PC-3 (cell line): ENCODE measurements around the gene NCSTN.

ENCODE experiments used
- EZH2 ChIP-seq: fragments of 300-600 bp; sonication (generic); IDR thresholded peaks from one replicate; pipeline ENCODE4 v1.6.1; 2017; ENCODE audit warnings: antibody characterized with exemption, mild to moderate bottlenecking, low read length; ENCODE audit not compliant: unreplicated experiment
- EZH2phosphoT487 ChIP-seq: fragments of 300-600 bp; sonication (generic); IDR thresholded peaks from 2 replicates; pipeline ENCODE4 v1.6.1; 2018; ENCODE audit warnings: mild to moderate bottlenecking, antibody characterized with exemption, low read length, borderline replicate concordance
- TF ChIP-seq, protein P1 (sequence below): fragments of 300-600 bp; sonication (generic); conservative IDR thresholded peaks from 2 replicates; pipeline ENCODE4 v1.5.1; 2017; ENCODE audit warnings: antibody characterized with exemption, low read depth, mild to moderate bottlenecking, low read length

DNA sequence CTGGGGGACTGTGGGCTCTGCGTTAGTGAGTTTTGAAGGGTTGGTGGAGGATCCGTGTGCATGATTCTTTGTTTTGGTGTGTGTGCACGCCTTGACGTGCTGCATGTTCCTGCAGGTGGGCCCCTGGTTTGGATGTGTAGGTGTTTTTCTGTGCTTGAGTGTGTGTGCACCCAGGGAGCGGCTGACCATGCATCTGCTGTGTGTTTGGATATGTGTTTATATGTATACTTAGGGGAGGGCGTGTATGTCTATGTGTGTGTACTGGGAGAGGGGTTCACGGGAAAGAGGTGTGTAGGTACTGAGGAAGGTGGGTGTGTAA, 58.3 kb downstream of the NCSTN start:
- TF ChIP-seq, protein P1, sequence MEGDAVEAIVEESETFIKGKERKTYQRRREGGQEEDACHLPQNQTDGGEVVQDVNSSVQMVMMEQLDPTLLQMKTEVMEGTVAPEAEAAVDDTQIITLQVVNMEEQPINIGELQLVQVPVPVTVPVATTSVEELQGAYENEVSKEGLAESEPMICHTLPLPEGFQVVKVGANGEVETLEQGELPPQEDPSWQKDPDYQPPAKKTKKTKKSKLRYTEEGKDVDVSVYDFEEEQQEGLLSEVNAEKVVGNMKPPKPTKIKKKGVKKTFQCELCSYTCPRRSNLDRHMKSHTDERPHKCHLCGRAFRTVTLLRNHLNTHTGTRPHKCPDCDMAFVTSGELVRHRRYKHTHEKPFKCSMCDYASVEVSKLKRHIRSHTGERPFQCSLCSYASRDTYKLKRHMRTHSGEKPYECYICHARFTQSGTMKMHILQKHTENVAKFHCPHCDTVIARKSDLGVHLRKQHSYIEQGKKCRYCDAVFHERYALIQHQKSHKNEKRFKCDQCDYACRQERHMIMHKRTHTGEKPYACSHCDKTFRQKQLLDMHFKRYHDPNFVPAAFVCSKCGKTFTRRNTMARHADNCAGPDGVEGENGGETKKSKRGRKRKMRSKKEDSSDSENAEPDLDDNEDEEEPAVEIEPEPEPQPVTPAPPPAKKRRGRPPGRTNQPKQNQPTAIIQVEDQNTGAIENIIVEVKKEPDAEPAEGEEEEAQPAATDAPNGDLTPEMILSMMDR: no peak
- TF ChIP-seq EZH2 (no peak), EZH2phosphoT487 (no peak)
